Fibroblast of skin of left biceps (primary cell): ENCODE data around the gene VPS33B.

ENCODE experiments used
- DNase-seq, 2 experiments: peaks; one replicate each; pipeline ENCODE4 v3.0.0-alpha.2; 2013; ENCODE audit warnings: low read depth in 2 of 2

VPS33B gene

GRCh38 chr15:90952901-90953677 lies 69.3 kb downstream of the VPS33B start:
- DNase-seq = no peak

- no peak for DNase-seq
Observed at GRCh38 chr15:90950676-90951075, 71.7 kb downstream of the VPS33B start.

- DNase-seq = no peak
Observed at GRCh38 chr15:90949979-90950675, 72.3 kb downstream of the VPS33B start.
